Measurements from ENCODE around the gene SLC9A7.

SLC9A7 gene

GRCh38 chrX:46567388-46567787, 191.5 kb downstream of the SLC9A7 start:
- no peak for TF ChIP-seq CTCF (IDR thresholded peaks at IDR 0.05)

- no peak for TF ChIP-seq CTCF (IDR thresholded peaks at IDR 0.05)
Observed at GRCh38 chrX:46561824-46562657, 196.9 kb downstream of the SLC9A7 start.

- TF ChIP-seq CTCF (IDR thresholded peaks at IDR 0.05): no peak
Observed at GRCh38 chrX:46559062-46559461, 199.9 kb downstream of the SLC9A7 start.

- TF ChIP-seq CTCF (IDR thresholded peaks at IDR 0.05): peak; percentile 40; the same call in 1 of the 2 replicates
Observed at GRCh38 chrX:46554942-46555341, 204.0 kb downstream of the SLC9A7 start.

- TF ChIP-seq CTCF (IDR thresholded peaks at IDR 0.05): no peak
Observed at GRCh38 chrX:46553935-46554334, 205.0 kb downstream of the SLC9A7 start.

- TF ChIP-seq CTCF (IDR thresholded peaks at IDR 0.05): no peak
Observed at GRCh38 chrX:46551494-46552128, 207.3 kb downstream of the SLC9A7 start.

- no peak for TF ChIP-seq CTCF (IDR thresholded peaks at IDR 0.05)
Observed at GRCh38 chrX:46549914-46550313, 209.0 kb downstream of the SLC9A7 start.

Data from LNCAP (cell line).